GM21723 (cell line): ENCODE data around the gene CRYGA.
"Not testable (repeated sequence)": the region's sequence is repeated elsewhere in the genome, so short reads cannot be mapped to it uniquely, and the experiment has no call there.

Experiments used
- ATAC-seq: cut with Tn5 transposase; IDR thresholded peaks from one replicate; pipeline ENCODE4 v1.9.1; 2021; ENCODE audit warnings: mild to moderate bottlenecking, moderate library complexity; ENCODE audit not compliant: unreplicated experiment

The CRYGA gene

DNA sequence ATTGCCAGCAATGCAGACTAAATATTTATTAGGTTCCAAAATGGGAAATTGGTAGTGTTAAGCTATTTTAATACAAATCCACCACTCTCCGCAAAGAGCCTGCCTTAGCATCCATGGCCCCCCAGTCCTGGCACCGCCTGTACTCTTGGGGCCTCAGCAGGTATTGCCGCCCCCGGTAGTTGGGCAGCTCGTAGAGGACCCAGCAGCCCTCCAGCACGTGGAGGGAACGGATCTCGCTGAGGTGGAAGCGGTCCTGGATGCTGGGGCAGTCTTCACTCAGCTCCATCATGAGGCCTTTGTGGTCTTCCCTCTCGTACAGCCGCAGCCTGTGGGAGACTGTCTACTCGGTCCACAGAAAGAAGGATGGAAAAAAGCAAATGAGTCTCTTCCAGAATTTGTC lies 35.3 kb downstream of the CRYGA start:
- no peak for ATAC-seq

DNA sequence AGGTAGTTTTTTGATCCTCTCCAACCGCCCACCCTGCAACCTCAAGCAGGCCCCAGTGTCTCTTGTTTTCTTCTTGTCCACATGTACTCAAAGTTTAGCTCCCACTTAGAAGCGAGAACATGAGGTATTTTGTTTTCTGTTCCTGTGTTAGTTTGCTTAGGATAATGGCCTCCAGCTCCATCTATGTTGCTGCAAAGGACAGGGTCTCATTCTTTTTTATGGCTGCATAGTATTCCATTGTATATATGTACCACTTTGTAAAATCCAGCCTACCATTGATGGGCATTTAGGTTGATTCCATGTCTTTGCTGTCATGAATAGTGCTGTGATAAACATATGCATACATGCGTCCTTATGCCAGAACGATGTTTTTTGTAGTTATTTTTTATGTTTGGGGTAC lies 36.3 kb downstream of the CRYGA start:
- ATAC-seq: no peak

DNA sequence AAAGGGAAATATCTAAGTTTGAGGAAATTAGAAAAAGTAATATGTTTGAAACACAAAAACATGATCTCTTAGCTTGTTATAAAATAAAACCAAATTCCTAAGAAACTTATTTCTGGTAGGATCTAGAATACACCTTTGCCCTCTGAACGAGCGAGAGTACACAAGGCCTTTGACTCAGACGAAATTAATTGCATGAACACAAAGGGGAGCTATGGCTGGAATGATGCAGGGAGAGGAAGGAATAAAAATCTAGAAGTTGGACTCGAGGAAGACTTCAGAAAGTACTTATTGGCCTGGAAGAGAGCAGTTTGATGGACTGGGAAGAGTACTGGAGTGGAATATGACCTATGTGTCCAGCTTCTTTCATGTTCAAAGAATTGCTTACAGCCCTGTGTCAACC lies 38.1 kb downstream of the CRYGA start:
- ATAC-seq: no peak

DNA sequence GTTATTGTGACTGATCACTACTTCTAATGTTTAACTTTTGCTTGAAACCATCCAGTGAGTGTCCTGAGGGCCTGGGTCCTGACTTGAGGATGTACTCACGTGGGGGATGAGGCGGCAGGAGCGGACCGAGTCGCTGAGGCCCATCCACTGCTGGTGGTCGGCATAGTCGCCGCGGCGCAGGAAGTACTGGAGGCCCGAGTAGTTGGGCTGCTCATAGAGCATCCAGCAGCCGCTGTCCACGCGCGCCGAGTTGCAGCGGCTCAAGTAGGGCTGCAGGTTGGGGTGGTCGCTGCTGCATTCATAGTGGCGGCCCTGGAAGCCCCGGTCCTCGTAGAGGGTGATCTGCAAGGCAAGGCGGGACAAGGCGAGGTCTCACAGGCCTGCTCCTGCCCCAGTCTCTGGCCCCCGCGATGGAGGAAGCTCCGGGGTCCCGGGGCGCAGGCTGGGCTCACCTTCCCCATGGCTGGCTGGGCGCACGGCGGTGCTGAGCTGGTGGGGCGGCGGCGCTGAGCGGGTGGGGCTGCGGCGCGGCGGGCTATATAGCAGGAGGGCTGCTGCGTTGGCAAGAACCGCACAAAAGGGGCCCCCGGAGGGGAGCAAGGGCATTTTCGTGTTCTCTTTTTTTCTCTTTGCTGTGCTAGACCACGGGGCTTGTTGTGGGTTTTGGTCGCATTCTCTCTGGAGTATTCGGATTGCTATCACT lies 39.2 kb downstream of the CRYGA start, which contains the start of gene CRYGD:
CRYGD (minus strand) TSS at position 512 of the 703 bp plus-strand sequence; CDS start at position 461, 51 bp downstream.
- ATAC-seq: not testable (repeated sequence)

DNA sequence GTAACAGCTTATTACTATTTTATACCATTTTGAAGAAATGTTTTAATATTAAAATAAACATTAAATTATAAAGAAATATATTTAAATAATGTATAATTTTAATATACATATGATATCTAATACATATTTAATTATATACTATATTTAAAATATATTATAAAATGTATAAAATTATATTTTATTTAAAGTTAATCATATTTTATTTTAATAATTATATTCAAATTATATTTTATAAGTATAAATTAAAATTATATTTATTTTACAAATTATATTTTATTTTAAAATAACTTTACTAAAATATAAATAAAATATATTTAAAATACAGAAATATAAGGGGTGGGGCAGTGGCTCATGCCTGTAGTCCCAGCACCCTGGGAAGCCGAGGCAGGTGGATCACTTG lies 41.1 kb downstream of the CRYGA start:
- ATAC-seq: no peak

DNA sequence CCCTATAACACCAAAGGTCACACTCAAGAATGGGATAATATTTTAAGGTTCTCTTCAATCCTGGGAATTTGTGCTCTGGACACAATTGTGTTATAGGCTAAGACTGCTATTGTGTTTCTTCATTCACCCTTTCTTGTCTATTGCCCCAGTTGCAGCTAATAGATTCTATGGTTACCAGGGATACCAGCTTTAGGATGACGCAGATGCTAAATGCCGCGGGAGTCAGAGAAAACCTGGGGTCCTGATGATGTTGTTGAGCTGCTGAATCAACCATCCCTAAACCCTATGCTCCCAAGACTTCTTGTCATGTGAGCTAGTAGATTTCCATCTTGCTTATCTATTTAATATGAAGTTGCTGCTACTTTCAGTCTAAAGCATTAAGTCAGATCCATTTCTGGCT lies 44.5 kb downstream of the CRYGA start:
- no peak for ATAC-seq

DNA sequence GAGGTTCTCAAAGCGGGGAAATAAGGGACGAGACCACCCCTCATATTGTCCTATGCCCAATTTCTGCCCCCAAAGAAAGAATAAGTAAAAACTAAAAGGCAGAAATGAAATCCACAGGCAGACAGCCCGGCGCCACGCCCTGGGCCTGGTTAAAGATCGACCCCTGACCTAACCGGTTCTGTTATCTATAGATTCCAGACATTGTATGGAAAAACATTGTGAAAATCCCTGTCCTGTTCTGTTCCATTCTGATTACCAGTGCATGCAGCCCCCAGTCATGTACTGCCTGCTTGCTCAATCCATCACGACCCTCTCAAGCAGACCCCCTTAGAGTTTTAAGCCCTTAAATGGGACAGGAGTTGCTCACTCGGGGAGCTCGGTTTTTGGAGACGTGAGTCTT lies 46.0 kb downstream of the CRYGA start:
- not testable (repeated sequence) for ATAC-seq

DNA sequence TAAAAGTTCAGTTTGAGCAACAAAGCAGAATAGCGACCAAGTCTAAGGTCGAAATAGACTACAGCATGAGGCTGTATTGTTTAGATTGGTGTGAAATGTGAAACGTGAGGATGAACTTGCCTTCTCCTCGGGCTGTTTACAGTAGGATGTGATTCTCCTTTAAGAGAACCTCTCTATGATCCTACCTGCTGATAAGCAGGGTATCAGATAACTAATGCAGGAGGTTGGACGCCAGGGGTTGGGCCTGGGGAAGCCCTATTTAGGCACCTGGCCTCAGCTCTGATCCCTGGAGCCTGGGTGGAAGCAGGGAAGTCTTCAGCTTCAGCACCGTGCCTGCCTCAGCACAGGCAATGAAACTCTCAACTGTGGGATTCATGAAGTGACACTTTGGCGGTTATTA lies 50.4 kb downstream of the CRYGA start:
- no peak for ATAC-seq

DNA sequence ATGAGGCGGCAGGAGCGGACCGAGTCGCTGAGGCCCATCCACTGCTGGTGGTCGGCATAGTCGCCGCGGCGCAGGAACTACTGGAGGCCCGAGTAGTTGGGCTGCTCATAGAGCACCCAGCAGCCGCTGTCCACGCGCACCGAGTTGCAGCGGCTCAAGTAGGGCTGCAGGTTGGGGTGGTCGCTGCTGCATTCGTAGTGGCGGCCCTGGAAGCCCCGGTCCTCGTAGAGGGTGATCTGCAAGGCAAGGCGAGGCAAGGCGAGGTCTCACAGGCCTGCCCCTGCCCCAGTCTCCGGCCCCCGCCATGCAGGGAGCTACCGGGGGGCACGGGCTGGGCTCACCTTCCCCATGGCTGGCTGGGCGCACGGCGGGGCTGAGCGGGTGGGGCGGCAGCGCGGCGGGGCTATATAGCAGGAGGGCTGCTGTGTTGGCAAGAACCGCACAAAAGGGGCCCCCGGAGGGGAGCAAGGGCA lies 51.1 kb downstream of the CRYGA start:
- ATAC-seq: not testable (repeated sequence)
